HG02763 (cell line): ENCODE measurements around the gene KRTAP5-6.

Experiments used
- ATAC-seq: cut with Tn5 transposase; IDR thresholded peaks from one replicate; pipeline ENCODE4 v1.9.1; 2021; ENCODE audit warnings: mild to moderate bottlenecking, moderate library complexity; ENCODE audit not compliant: unreplicated experiment

The KRTAP5-6 gene

GRCh38 chr11:1746511-1746931, 49.5 kb downstream of the KRTAP5-6 start:
- no peak for ATAC-seq

GRCh38 chr11:1746956-1747752, 50.2 kb downstream of the KRTAP5-6 start:
- no peak for ATAC-seq
